PC-9 (cell line): ENCODE results near the gene EXOC2. TPM values are rescaled to one million over a fixed set of nuclear protein-coding genes. Genes with fewer than 3 reads are reported as not detected.

Source experiments
- BruUV-seq: library from RNA; stranded (reverse); fragments of 400-500 nt; replicated peaks from 2 replicates; lab custom pipeline; 2021; lab: Mats Ljungman, UMichigan
- CTCF ChIA-PET: fragments of 300-600 bp; sonication (Branson Sonifier 250); formaldehyde crosslinking; loops from one replicate; lab custom pipeline; 2022; ENCODE audit warnings: antibody characterized with exemption; lab: Charles Lee
- POLR2A ChIA-PET: fragments of 300-600 bp; sonication (Branson Sonifier 250); formaldehyde crosslinking; loops from one replicate; lab custom pipeline; 2022; ENCODE audit warnings: antibody characterized with exemption; ENCODE audit not compliant: unreplicated experiment; lab: Charles Lee
- DNase-seq, 2 experiments: peaks; one replicate each; pipeline versions ENCODE4 v3.0.0 to v3.0.0-alpha.2; 2015 to 2022; ENCODE audit warnings: mixed read lengths in 1 of 2
- H2AFZ ChIP-seq: fragments of 200-600 bp; sonication (generic); 2 replicates; pipeline ENCODE4 v1.8.1; 2017; ENCODE audit warnings: antibody characterized with exemption
- H3F3A ChIP-seq: fragments of 200-600 bp; sonication (generic); 2 replicates; pipeline ENCODE4 v1.8.1; 2017; ENCODE audit warnings: antibody characterized with exemption, mild to moderate bottlenecking, low read depth; ENCODE audit not compliant: insufficient read depth
- H3K27ac ChIP-seq: fragments of 200-600 bp; sonication (generic); 2 replicates; pipeline ENCODE4 v1.6.1; 2016; ENCODE audit warnings: mixed run types
- H3K27me3 ChIP-seq: fragments of 200-600 bp; sonication (generic); 2 replicates; pipeline ENCODE4 v1.6.1; 2016; ENCODE audit warnings: low read depth, mixed run types; ENCODE audit not compliant: insufficient read depth
- H3K36me3 ChIP-seq: fragments of 200-600 bp; sonication (generic); 2 replicates; pipeline ENCODE4 v1.6.1; 2016; ENCODE audit warnings: low read depth, mixed run types
- H3K4me1 ChIP-seq: fragments of 200-600 bp; sonication (generic); replicated peaks from 2 replicates; pipeline ENCODE4 v1.6.1; 2016; ENCODE audit warnings: mixed run types; ENCODE audit not compliant: insufficient read depth
- H3K4me2 ChIP-seq: fragments of 200-600 bp; sonication (generic); 2 replicates; pipeline ENCODE4 v1.6.1; 2017; ENCODE audit warnings: mixed run types
- H3K4me3 ChIP-seq: fragments of 200-600 bp; sonication (generic); 2 replicates; pipeline ENCODE4 v1.6.1; 2016; ENCODE audit warnings: mixed run types
- H3K79me2 ChIP-seq: fragments of 200-600 bp; sonication (generic); 2 replicates; pipeline ENCODE4 v1.6.1; 2017; ENCODE audit warnings: low read depth, mixed run types
- H3K9me2 ChIP-seq: fragments of 200-600 bp; sonication (generic); 2 replicates; pipeline ENCODE4 v1.8.1; 2017; ENCODE audit warnings: mild to moderate bottlenecking; ENCODE audit not compliant: insufficient read depth
- H3K9me3 ChIP-seq: fragments of 200-600 bp; sonication (generic); 2 replicates; pipeline ENCODE4 v1.8.1; 2016; ENCODE audit warnings: low read depth; ENCODE audit not compliant: insufficient read depth
- H4K20me1 ChIP-seq: fragments of 200-600 bp; sonication (generic); 2 replicates; pipeline ENCODE4 v1.8.1; 2017; ENCODE audit not compliant: insufficient read depth
- CTCF ChIP-seq: fragments of 200-600 bp; sonication (generic); conservative IDR thresholded peaks from 2 replicates; pipeline ENCODE4 v1.6.1; 2017; ENCODE audit warnings: mixed run types, antibody characterized with exemption, mild to moderate bottlenecking, moderate library complexity
- EZH2 ChIP-seq: fragments of 200-600 bp; sonication (generic); IDR thresholded peaks from 2 replicates; pipeline ENCODE4 v1.8.0; 2017; ENCODE audit warnings: antibody characterized with exemption, low read depth
- intact Hi-C: fragments of 100-400 bp; cut with micrococcal nuclease; formaldehyde crosslinking; loops from one replicate; pipeline ENCODE4 v1.10.0; 2022; ENCODE audit not compliant: unreplicated experiment
- total RNA-seq: library from RNA; stranded (reverse); gene quantifications from 2 replicates; pipeline ENCODE4 v1.2.3, GENCODE V29; 2021

EXOC2 gene
- total RNA-seq, 1 experiment from 2014 or later, result 28.2 TPM

- no peaks in the 10 kb centered on the region for H3K36me3 ChIP-seq
- no peak overlapping the region for H3K4me2 ChIP-seq
- no peak for TF ChIP-seq EZH2
- no peak for TF ChIP-seq CTCF
- POLR2A ChIA-PET, result no interaction called here
- no TSS peak for BruUV-seq
- no peaks in the 10 kb centered on the region for H3K4me1 ChIP-seq
- CTCF ChIA-PET, result no interaction called here
- DNase-seq, result no peak
- no peak overlapping the region for H2AFZ ChIP-seq
- H3K9me2 ChIP-seq, result no peaks in the 10 kb centered on the region
- no peaks in the 10 kb centered on the region for H3K9me3 ChIP-seq
- no peaks in the 10 kb centered on the region for H3K27me3 ChIP-seq
- H4K20me1 ChIP-seq, result no peaks in the 10 kb centered on the region
- no peaks in the 10 kb centered on the region for H3F3A ChIP-seq
- no peak overlapping the region for H3K27ac ChIP-seq
- intact Hi-C loops, result no loop called here
- no peak overlapping the region for H3K4me3 ChIP-seq
- H3K79me2 ChIP-seq, result no peaks in the 10 kb centered on the region
These were observed 24.2 kb upstream of the EXOC2 start for GRCh38 chr6:717135-717534.

- intact Hi-C loops, result no loop called here
- no peak overlapping the region for H3K4me2 ChIP-seq
- no TSS peak for BruUV-seq
These were observed 23.0 kb upstream of the EXOC2 start for GRCh38 chr6:715709-716491.

GRCh38 chr6:714100-714499 is 21.2 kb upstream of the EXOC2 start:
- BruUV-seq, result no TSS peak
- Histone ChIP-seq H3K27ac (no peak overlapping the region), H3K27me3 (no peaks in the 10 kb centered on the region), H3K9me3 (no peaks in the 10 kb centered on the region), H3K4me1 (no peaks in the 10 kb centered on the region), H3F3A (no peaks in the 10 kb centered on the region), H4K20me1 (no peaks in the 10 kb centered on the region), H3K4me2 (no peak overlapping the region), H3K4me3 (no peak overlapping the region), H3K79me2 (no peaks in the 10 kb centered on the region), H3K36me3 (no peaks in the 10 kb centered on the region), H3K9me2 (no peaks in the 10 kb centered on the region), H2AFZ (no peak overlapping the region)
- ChIA-PET POLR2A (no interaction called here), CTCF (no interaction called here)
- intact Hi-C loops, result no loop called here
- TF ChIP-seq CTCF, result no peak
- TF ChIP-seq EZH2, result no peak
- DNase-seq, result no peak

More at GRCh38 chr6:715709-716491, 23.0 kb upstream of the EXOC2 start:
- H3K79me2 ChIP-seq, result no peaks in the 10 kb centered on the region
- DNase-seq, result no peak
- H3K27me3 ChIP-seq, result no peaks in the 10 kb centered on the region
- no peaks in the 10 kb centered on the region for H3K9me3 ChIP-seq
- ChIA-PET CTCF (no interaction called here), POLR2A (interaction anchor here (0.7 kb wide), 1 partner anchor 23 kb away, joined by 9 read pairs; the partner anchor contains the start of gene EXOC2)
- H3K9me2 ChIP-seq, result no peaks in the 10 kb centered on the region
- H3F3A ChIP-seq, result no peaks in the 10 kb centered on the region
- H3K4me3 ChIP-seq, result no peak overlapping the region
- no peak overlapping the region for H3K27ac ChIP-seq
- no peaks in the 10 kb centered on the region for H3K36me3 ChIP-seq
- H4K20me1 ChIP-seq, result no peaks in the 10 kb centered on the region
- no peak overlapping the region for H2AFZ ChIP-seq
- H3K4me1 ChIP-seq, result no peaks in the 10 kb centered on the region
- TF ChIP-seq CTCF, result no peak
- TF ChIP-seq EZH2, result no peak
